ENCODE measurements around the gene SYMPK.

The SYMPK gene

DNA sequence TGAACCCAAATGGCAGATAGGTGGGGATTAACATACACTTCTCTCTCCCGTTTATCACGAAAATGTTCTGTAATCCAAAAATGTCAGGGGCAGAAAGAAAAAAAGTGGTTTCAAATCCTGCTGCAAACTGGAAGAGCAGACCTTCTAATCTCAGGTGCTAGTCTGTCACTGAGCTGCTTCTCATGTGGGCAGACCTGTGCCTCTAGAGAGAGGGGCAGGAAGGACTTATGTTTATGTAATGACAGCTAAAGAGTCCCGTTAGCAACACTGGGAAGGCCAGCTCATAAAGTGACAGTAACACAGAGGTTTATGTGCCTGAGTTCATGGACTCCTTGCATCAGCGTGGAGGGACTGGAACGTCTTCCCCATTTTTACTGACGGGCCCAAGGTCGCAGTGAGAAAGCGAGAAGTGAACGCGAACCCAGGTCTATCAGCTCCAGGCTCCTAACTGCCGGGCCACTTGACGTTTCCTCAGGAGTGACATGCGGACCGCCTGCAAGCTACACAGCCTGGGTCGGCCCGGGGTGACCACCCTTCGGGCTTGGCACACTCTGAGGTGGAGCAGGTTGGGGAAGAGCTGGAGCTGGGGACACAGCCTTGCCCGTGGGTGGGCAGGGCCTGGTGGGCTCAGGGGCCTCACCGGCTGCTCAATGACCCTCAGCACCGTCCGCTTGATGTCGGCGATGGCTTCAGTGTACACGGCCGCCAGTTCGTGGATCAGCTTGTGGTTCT is 38.2 kb downstream of the SYMPK start:
- no peak for DNase-seq

- no peak for DNase-seq
Observed at GRCh38 chr19:45824041-45824471, 38.9 kb downstream of the SYMPK start.

DNA sequence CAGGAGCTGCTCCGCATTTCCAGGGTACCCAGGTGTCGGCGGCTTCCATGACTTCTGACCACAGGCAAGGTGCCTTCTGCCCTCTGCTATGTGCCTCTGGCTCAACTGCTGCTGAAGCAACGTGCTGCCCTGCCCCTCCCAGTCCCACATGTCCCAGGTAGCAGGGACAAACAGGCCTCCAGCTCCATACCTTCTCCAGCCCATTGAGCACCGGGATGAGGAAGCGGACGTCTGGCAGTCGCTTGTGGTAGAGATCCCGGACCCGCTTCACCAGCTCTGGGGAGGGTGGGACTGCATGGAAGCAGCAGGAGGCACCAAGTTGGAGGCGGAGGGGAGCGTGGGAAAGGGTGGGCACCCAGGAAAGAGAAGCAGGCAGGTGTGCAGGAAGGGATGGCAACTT is 39.8 kb downstream of the SYMPK start:
- DNase-seq, result no peak

DNA sequence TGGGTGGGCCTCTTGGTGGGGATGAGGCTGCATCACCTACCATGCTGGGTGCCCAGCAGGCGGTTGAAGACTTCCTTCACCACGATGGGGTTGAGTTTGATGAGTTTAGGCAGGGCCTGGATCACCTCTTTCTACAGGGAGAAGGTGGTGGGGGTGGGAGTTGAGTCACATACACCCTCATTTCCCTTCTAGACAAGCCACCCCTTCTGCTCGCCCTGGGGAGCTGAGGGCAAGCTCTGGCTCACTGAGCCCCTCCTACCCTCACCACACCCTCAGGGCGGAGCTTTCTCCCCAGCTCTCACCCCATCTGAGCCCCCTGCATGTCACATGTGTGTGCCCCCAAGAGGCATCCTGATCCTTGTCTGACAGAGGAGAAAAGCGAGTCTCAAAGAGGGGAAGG is 40.2 kb downstream of the SYMPK start:
- no peak for DNase-seq

DNA sequence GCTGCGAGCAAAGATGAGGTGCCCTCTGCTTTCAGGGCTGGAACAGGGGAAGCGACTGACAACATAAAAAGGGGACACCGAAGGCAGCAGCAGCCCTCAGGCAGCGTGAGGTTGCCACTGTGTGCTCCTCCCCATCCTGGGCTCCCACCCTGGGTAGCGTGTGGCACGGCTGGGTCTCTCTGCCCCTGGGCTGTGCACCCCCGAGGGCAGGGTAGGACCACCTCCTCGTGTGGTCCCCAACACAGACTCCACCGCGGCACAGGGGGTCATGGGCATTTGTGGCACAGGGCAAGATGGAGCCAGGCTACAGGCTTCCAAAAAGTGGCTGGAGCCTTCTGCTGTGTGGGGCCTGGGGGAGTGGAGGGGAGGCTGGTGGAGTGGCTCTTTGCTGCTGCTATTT is 41.4 kb downstream of the SYMPK start:
- DNase-seq, result no peak

- DNase-seq, result no peak
Observed at GRCh38 chr19:45821103-45821521, 41.8 kb downstream of the SYMPK start.

- DNase-seq, result no peak
Observed at GRCh38 chr19:45820413-45821102, 42.4 kb downstream of the SYMPK start.

- no peak for DNase-seq
Observed at GRCh38 chr19:45819769-45820168, 43.2 kb downstream of the SYMPK start.

- peak in 1 of 6 experiments; percentile 16 for DNase-seq
Observed at GRCh38 chr19:45817725-45818301, 45.1 kb downstream of the SYMPK start.

DNA sequence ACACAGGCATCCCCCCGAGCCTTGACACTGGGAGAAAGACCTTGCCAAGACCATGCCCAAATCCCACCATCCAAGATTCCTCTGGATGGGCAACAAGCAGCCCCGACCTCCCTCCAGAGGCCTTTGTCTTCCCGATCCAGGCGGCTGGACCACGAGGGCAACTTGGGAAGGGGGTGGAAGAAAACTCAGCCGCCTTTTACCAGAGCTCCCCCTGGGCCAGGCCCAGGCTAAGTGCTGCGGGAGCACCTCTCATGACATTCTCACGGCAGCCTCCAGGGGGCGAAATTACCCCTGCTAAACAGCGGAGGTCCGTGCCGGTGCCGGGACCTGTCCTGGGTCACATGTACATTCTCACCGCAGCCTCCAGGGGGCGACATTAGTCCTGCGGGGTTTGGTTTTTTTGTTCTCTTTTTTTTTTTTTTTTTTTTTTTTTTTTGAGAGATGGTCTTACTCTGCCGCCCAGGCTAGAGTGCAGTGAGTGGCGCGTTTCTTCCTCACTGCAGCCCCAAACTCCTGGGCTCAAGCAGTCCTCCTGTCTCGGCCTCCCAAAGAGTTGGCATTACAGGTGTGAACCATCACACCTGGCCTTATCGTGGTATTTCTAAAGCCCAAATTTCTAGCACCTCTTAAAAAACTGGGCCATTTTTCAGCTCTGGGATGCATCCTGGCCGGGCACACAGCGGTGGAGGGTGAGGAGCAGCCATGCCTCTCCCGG is 45.8 kb downstream of the SYMPK start:
- peak; percentile 85 to 94 (median 92) for DNase-seq

DNA sequence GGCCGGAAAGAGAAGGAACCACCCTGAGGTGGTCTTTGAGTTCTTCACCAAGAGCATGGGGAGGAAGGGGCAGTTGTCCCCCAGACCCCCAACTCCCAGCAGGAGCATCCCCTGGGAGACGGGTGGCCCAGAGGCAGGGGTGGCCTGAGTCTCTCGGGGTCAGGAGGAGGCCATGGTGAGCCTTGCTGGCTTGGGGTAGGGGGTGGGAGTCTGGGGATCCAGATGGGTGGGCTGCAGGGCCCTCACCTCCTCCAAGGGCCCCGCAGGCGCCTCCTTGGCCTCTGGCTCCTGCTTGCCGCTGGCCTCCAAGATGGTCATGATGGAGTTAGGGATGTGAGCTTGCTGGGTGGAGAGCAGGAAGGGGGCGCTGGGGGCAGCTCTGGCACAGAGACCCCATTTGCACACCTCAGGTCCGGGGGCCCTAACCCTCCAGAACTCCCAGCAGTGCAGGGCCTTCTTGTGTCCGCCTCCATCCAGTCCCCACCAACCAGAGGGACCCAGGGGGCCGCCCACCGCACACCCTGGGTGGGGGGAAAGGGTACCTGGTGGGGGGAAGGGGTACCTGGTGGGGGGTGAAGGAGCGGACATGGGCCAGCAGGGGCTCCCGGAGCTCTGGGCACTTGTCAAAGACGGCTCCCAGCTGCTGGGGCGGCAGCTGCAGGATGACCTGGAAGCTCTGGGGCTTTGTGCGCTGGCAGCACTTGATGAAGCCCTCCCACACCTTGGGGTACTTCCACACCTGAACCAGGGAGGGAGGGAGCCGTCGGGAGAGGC is 46.5 kb downstream of the SYMPK start:
- peak in 1 of 6 experiments; percentile 43 for DNase-seq

DNA sequence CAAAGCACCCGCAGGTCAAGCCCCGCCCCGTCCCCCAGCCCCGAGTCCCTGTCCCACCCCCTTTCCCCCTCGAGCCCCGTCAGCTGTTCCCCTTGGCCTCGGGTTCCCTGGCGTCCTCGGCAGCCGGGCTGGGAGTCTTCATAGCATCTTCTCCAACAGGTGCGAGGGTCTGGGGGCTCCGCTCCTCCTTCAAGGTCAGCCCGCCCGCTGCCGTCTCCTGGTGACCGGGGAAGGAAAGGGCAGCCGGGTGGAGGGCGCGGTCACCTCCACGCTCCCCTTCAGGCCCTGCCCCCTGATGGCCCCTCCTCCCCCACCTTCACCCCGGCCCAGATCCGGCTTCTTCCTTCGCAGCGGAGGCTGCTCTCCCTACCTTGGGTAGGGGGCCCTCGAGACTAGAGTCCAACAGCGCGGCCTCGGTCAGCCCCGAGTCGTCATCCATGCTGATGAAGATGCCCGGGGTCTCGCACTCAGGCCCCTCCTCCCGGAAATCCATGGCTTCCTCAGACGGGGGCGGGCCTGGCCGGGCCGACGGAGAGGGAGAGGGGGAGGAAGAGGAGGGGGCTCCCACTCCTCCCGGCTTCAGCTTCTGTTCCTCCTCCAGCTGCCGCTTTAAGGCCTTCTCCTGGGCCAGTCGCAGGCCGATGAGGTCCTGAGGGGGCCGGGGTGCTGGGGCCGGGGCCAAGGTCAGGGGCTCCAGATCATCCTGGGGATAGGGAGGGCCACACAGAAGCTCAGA is 47.3 kb downstream of the SYMPK start:
- peak in 2 of 6 experiments; percentile 9 to 28 for DNase-seq

GRCh38 chr19:45814851-45815480 is 48.0 kb downstream of the SYMPK start, which contains the start of gene RSPH6A:
RSPH6A (minus strand) TSS chr19:45815308; CDS start chr19:45815176, 132 bp downstream.
- DNase-seq, result peak in 1 of 6 experiments; percentile 11

GRCh38 chr19:45814166-45814780 is 48.7 kb downstream of the SYMPK start:
- no peak for DNase-seq

DNA sequence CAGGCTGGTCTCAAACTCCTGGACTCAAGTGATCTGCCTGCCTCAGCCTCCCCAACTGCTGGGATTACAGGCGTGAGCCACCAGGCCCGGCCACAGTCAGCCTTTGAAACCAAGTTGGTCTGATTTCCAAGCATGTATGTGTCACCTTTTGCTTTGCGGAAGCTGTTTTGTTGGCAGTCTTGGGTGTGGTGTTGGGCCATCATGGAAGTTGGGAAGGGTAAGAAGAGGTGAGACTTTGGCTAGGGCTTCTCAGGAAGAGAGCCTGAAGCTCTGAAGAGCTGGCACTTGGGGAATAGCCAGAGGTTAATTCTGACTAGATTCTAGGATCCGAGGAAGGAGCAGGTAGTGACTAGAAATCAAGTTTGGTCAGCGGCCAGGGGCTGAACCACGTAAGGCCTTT is 50.6 kb downstream of the SYMPK start:
- no peak for DNase-seq

DNA sequence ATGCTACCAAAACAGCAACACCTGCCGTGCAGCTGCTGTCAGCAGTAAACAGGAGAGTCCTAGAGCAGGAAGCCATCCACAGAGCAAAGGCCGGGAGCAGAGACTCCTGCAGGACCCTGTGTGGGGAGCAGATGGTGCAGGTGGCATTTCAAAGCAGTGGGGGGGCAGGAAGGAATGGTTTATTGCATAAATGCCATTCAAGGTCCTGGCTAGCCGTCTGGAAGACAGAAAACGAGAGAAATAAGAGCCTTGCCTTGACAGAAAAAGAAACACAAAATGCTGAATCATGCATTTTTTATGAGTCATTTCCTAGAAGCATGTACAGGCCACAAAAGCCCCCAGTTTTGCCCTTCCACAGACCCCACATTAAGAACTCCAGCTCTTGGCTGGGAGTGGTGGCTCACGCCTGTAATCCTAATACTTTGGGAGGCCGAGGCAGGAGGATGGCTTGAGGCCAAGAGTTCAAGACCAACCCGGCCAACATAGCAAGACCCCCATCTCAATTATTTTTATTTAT is 53.2 kb downstream of the SYMPK start:
- DNase-seq, result no peak

GRCh38 chr19:45805719-45806118 is 57.2 kb downstream of the SYMPK start:
- DNase-seq, result no peak

DNA sequence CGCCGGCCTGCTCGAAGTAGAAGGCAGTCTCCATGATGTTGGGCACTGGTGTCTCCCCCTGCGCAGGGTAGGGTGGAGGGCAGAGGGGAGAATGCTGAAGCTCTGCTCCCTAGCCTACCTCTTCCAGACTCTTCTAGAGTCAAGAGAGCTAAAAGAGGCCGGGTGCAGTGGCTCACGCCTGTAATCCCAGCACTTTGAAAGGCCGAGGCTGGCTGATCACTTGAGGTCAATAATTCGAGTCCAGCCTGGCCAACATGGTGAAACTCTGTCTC is 58.1 kb downstream of the SYMPK start:
- DNase-seq, result no peak

DNA sequence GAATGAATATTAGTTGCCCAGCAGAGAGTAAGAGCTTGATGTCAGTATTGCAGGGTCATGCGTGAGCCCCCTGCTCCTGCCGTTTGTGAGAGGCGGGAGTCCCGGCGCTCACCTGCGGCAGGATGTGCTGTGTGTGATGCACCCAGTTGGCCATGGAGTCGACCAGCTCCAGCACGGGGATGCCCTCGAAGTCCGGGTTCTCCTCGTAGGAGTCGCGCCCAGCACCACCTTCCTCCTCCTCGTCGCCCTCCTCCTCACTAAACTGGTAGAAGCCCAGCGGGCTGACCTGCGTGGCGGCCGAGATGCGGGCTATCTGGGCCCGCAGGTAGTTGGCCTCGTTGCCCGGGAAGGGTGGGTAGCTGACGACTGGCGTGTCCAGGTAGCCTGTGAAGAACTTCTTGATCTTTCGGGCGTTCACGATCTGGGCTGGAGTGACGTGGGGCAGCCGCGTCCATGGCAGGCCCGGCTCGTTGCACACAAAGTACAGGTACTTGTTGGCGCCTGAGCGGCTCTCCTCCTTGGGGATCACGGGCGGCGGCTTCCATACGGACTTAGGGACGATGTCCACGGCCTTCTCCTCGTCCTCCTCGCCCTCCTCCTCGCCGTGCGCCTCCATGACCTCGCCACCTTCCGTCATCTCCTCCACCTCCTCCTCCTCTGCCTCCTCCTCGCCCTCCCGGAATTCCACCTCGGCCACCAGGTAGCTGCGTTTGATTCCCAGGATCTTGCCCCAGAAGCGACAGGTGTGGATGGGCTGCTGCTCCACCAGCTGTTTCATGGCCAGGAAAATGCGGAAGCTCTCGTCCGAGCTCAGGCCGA is 58.6 kb downstream of the SYMPK start:
- no peak for DNase-seq
